GM18526 (cell line): ENCODE measurements around the gene ZFC3H1.

Experiments used
- POLR2A ChIP-seq: IDR thresholded peaks from 3 replicates; pipeline ENCODE4 v1.6.1; 2011; ENCODE audit not compliant: insufficient read length; ENCODE audit errors: extremely low read depth

The ZFC3H1 gene

GRCh38 chr12:71576496-71576895 lies 87.2 kb downstream of the ZFC3H1 start:
- no peak for TF ChIP-seq POLR2A

DNA sequence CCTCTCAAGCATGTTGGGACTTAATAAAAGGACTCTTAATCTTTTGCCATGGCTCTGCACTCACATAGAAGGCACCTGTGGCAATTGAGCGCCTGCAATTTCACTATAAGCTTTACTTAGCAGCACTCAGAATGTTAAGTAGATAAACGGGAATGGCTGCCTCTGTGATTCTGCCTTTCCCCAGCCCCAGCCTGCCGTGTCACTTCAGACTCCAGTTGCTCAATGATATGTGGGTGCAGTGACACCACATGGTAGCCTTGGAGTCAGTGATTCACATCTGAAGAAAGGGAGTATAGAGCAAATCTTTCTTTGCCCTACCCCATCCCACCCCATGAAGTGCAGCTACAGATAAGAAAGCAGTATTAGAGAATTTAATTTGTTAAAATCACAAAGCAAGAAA lies 96.1 kb downstream of the ZFC3H1 start:
- TF ChIP-seq POLR2A = no peak

DNA sequence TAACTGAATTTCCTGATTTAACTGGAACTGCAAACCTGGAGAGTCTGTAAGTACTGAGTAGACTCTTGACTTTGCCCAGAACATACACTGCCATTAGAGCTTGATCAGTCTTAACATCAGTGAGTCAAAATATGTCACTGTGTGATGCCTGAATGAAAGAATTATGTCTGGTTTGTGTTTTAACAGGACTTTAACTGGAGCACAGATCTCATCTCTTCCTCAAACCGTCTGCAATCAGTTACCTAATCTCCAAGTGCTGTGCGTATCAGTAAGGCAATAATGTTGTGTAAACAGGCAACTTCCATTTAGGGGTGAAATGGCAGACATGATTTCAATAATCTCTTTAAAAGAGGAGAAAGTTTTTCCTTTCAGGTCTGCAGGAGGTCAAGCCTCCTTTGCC lies 97.0 kb downstream of the ZFC3H1 start:
- TF ChIP-seq POLR2A = no peak

DNA sequence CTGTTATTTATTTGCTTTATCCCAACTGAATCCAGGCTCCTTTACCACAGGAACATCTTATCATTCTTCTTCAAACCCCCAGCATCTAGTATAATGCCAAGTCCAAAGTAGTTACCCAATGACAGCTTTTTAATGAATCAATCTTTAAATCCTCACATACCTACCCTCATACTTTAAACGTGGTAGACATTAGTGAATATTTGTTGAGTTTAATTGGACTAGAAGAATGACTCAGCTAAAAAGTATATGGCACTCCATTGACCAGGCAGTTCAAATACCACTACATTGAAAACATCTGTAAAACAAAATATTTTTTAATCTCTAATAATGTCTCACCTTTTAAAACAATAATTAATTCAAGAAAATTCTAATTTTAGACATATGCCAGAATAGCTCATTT lies 98.1 kb downstream of the ZFC3H1 start:
- TF ChIP-seq POLR2A = no peak

DNA sequence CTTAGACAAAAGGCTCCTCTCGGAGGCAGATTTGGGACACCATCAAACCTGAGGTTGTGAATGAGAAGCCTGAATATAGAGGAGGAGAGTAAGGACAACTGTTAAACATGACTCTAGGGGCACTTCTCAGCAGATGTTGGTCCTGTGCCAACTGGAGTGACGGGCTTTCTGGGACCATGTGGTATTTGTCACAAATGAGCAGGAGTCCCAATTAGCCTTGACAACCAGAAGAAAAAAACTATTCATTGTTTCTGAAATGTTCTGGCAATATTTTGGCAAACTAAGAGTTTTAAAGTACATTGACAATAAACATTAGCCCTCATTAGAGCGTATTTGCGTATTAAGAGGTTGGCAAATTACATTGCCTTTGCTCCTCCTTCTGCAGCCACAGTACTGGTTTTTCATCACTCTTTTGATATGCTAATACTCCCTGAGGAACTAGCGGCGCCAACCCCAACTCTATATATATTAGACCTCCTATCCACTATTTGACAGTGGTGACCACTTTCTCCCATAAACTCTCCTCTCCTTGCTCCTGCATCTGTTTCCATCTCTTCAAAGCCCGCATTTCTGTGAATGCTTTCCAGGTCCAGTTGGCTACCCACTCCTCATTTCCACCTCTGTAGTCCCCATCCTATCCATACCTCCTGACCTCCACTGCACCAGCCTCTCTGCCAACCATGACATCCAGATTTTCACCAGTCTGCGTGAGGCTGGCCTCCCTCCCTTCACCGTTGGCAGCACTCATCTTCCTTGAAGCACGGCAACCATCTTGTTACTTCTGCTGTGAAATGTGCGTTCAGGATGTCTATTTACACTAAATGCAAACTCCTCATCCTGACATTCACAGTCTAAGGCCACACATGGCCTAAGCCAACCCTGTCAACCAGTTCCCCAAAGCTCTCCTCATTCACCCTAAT lies 100.7 kb downstream of the ZFC3H1 start:
- no peak for TF ChIP-seq POLR2A
